ENCODE results near the gene SPOCD1.

- no peak for TF ChIP-seq POLR2A (IDR thresholded peaks at IDR 0.05)
- peak in 1 of 11 experiments; percentile 2 for TF ChIP-seq CTCF (IDR thresholded peaks at IDR 0.05 in 8 of 11, conservative IDR thresholded peaks at IDR 0.05 in 3 of 11)
- TF ChIP-seq POLR2AphosphoS5 (IDR thresholded peaks at IDR 0.05), result no peak
Observed at GRCh38 chr1:31745946-31746670, 69.7 kb downstream of the SPOCD1 start.

Data from spleen (tissue), 7 donors.